ENCODE results near the gene CCDC8. TPM values are rescaled to one million over a fixed set of nuclear protein-coding genes. Genes with fewer than 3 reads are reported as not detected.

The CCDC8 gene
- total and polyA plus RNA-seq, 2 of the 4 experiments (the other 2 are of a cell fraction) = 9.3 to 10.2 TPM

DNA sequence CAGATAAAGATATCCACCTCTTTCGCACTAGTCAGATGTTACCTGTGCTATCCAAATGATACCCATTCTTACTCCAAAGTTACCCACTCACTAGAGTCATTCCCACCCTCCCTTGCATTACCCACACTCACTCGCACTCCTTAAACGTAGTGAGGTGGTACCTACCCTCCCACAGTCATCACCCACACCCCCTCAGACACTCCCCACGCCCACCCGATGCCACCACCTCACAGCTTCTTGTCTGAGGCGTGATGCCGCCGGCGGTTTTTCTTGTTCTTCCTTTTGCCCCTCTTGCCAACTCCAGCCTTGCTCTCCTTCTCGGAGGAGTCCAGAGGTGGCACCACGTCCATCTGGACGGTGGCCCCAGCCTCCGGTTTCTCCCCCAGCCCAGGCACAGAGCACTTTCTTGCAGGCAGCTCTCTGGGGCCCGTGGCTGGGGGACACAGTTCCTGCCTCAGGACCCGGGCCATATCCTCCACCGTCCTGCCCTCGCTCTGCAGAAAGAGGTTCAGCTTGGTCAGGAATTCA, 14.2 kb upstream of the CCDC8 start:
- POLR2A ChIA-PET (ENCODE audit: unreplicated experiment) = no interaction called here

More for the DNA sequence above, 14.2 kb upstream of the CCDC8 start:
- CTCF ChIA-PET = no interaction called here
- Histone ChIP-seq H3K18ac (ENCODE audit: low read depth, low read length) (no peak overlapping the region), H4K5ac (ENCODE audit: low read depth, low read length) (no peak overlapping the region), H2AFZ (replicated peaks; ENCODE audit: low read length, poor library complexity) (peak overlapping the region; percentile 17), H3K9me1 (ENCODE audit: insufficient read depth, low read length) (peaks cover 6% of the 10 kb centered on the region; the same call in 1 of the 2 replicates), H3K27me3 (ENCODE audit: control insufficient read depth, insufficient read depth, low read length) (peaks cover 6% of the 10 kb centered on the region), H3K79me1 (ENCODE audit: low read depth in 1 of 2, low read length in 2 of 2) (no peaks in the 10 kb centered on the region), H2BK5ac (ENCODE audit: low read depth, low read length, poor library complexity, severe bottlenecking) (no peak overlapping the region), H3K4me2 (ENCODE audit: low read depth, low read length) (no peak overlapping the region), H3K14ac (replicated peaks; ENCODE audit: low read depth, low read length) (no peak overlapping the region), H3K4me3 (ENCODE audit: insufficient read depth, low read depth, low read length) (no peak overlapping the region), H3K23ac (ENCODE audit: low read depth, low read length) (no peak overlapping the region), H4K8ac (ENCODE audit: low read depth in 2 of 2, low read length in 2 of 2) (no peak overlapping the region; a peak in 1 of 4 replicates), H3K36me3 (ENCODE audit: control insufficient read depth, insufficient read depth, low read length) (no peaks in the 10 kb centered on the region), H3K9me3 (ENCODE audit: control insufficient read depth, insufficient read depth, low read length) (no peaks in the 10 kb centered on the region), H3K4me1 (ENCODE audit: control insufficient read depth, insufficient read depth, low read length) (0 out of 2 replicates have a peak, but pooled peaks cover 1% of the 10 kb centered on the region), H4K91ac (ENCODE audit: insufficient read depth, low read depth, low read length) (no peak overlapping the region), H2AK5ac (ENCODE audit: low read depth, low read length) (no peak overlapping the region), H3K4ac (ENCODE audit: low read depth, low read length) (no peak overlapping the region), H2BK120ac (ENCODE audit: low read depth, low read length) (no peak overlapping the region), H3K56ac (ENCODE audit: extremely low read depth, insufficient read depth, low read length) (no peak overlapping the region), H3K9ac (ENCODE audit: low read depth, low read length) (no peak overlapping the region), H4K20me1 (ENCODE audit: insufficient read depth, low read length) (no peaks in the 10 kb centered on the region), H2BK15ac (ENCODE audit: low read depth, low read length) (no peak overlapping the region; the same call in 2 of the 3 replicates), H2AK9ac (replicated peaks; ENCODE audit: low read depth, low read length, poor library complexity) (no peak overlapping the region), H3K27ac (ENCODE audit: insufficient read depth, low read length) (no peak overlapping the region), H2BK20ac (ENCODE audit: low read depth, low read length) (no peak overlapping the region)
- BruUV-seq (replicated peaks) = no TSS peak
- TF ChIP-seq NFE2L2 (IDR thresholded peaks at IDR 0.05; ENCODE audit: low read depth, low read length) (no peak), CEBPB (IDR thresholded peaks at IDR 0.05; ENCODE audit: low read depth, low read length) (no peak), POLR2A (IDR thresholded peaks at IDR 0.05; ENCODE audit: low read depth, low read length) (no peak), MAZ (IDR thresholded peaks at IDR 0.05; ENCODE audit: borderline replicate concordance, low read depth, low read length) (no peak), MAFK (IDR thresholded peaks at IDR 0.05; ENCODE audit: low read depth, low read length) (no peak)
- TF ChIP-seq, protein P1, sequence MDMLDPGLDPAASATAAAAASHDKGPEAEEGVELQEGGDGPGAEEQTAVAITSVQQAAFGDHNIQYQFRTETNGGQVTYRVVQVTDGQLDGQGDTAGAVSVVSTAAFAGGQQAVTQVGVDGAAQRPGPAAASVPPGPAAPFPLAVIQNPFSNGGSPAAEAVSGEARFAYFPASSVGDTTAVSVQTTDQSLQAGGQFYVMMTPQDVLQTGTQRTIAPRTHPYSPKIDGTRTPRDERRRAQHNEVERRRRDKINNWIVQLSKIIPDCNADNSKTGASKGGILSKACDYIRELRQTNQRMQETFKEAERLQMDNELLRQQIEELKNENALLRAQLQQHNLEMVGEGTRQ (IDR thresholded peaks at IDR 0.05; ENCODE audit: low read depth, low read length) = no peak
- TF ChIP-seq, protein P2, sequence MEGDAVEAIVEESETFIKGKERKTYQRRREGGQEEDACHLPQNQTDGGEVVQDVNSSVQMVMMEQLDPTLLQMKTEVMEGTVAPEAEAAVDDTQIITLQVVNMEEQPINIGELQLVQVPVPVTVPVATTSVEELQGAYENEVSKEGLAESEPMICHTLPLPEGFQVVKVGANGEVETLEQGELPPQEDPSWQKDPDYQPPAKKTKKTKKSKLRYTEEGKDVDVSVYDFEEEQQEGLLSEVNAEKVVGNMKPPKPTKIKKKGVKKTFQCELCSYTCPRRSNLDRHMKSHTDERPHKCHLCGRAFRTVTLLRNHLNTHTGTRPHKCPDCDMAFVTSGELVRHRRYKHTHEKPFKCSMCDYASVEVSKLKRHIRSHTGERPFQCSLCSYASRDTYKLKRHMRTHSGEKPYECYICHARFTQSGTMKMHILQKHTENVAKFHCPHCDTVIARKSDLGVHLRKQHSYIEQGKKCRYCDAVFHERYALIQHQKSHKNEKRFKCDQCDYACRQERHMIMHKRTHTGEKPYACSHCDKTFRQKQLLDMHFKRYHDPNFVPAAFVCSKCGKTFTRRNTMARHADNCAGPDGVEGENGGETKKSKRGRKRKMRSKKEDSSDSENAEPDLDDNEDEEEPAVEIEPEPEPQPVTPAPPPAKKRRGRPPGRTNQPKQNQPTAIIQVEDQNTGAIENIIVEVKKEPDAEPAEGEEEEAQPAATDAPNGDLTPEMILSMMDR (conservative IDR thresholded peaks at IDR 0.05; ENCODE audit: low read depth, low read length) = no peak
- dilution Hi-C loops (cut with HindIII; ENCODE audit: low sequenced_read_pairs, unreplicated experiment) = no loop called here
- in situ Hi-C loops (cut with MboI; ENCODE audit: low sequenced_read_pairs) = no loop called here
- intact Hi-C loops (cut with micrococcal nuclease) = no loop called here
- DNase-seq (no peak), ATAC-seq (ENCODE audit: low read depth) (no peak)
- 85% methylated on average over 16 of the region's 17 CpGs; no CpG with 5 or more reads in 1 of the 2 experiments for WGBS, 2 experiments (ENCODE audit: extremely low coverage in 2 of 2, insufficient read length in 1 of 2)

Data from IMR-90 (cell line).